Cardiac fibroblast (primary cell): ENCODE measurements around the gene GPR142.

Experiments used
- DNase-seq, 2 donors: peaks; one replicate each; pipeline versions ENCODE4 v3.0.0 to v3.0.0-alpha.2; 2010; ENCODE audit warnings: low read depth in 2 of 2
- H3K4me3 ChIP-seq, 2 donors: replicated peaks in 1 of 2; 1 replicate in 1 of 2; 2 replicates in 1 of 2; pipeline ENCODE4 v1.5.1; 2011; ENCODE audit warnings: low read depth in 2 of 2, low read length in 2 of 2, mild to moderate bottlenecking in 2 of 2, moderate library complexity in 1 of 2
- CTCF ChIP-seq: IDR thresholded peaks from one replicate; pipeline ENCODE4 v1.5.1; 2011; ENCODE audit warnings: low read depth, mild to moderate bottlenecking, low read length, inconsistent platforms

The GPR142 gene

GRCh38 chr17:74408262-74408661 is 41.0 kb downstream of the GPR142 start:
- no peak for TF ChIP-seq CTCF
- DNase-seq: peak; percentile 24 to 66
- no peak overlapping the region for H3K4me3 ChIP-seq

- H3K4me3 ChIP-seq: no peak overlapping the region
- no peak for TF ChIP-seq CTCF
- no peak for DNase-seq
These were observed 41.5 kb downstream of the GPR142 start for GRCh38 chr17:74408815-74409214.

- H3K4me3 ChIP-seq: no peak overlapping the region
- DNase-seq: no peak
- TF ChIP-seq CTCF: no peak
These were observed 42.7 kb downstream of the GPR142 start for GRCh38 chr17:74410001-74410443.

- TF ChIP-seq CTCF: no peak
- DNase-seq: no peak
- no peak overlapping the region for H3K4me3 ChIP-seq
These were observed 45.3 kb downstream of the GPR142 start for GRCh38 chr17:74412581-74412980.

- no peak for TF ChIP-seq CTCF
- DNase-seq: no peak
- H3K4me3 ChIP-seq: no peak overlapping the region
These were observed 46.2 kb downstream of the GPR142 start for GRCh38 chr17:74413491-74413890.

GRCh38 chr17:74414510-74414909 is 47.2 kb downstream of the GPR142 start:
- H3K4me3 ChIP-seq: no peak overlapping the region
- no peak for DNase-seq
- TF ChIP-seq CTCF: no peak

GRCh38 chr17:74415608-74416396 is 48.5 kb downstream of the GPR142 start:
- no peak for TF ChIP-seq CTCF
- DNase-seq: no peak

More at GRCh38 chr17:74415608-74416396, 48.5 kb downstream of the GPR142 start:
- H3K4me3 ChIP-seq: no peak overlapping the region
